DND-41 (cell line): ENCODE measurements around the gene CYP27C1.

Experiments used
- EZH2 ChIP-seq: IDR thresholded peaks from 3 replicates; pipeline ENCODE4 v1.6.1; 2012; ENCODE audit warnings: borderline replicate concordance, low read depth, mild to moderate bottlenecking, moderate library complexity, low read length, inconsistent platforms; ENCODE audit not compliant: severe bottlenecking
- TF ChIP-seq, protein P1 (sequence below): IDR thresholded peaks from 2 replicates; pipeline ENCODE4 v1.5.1; 2012; ENCODE audit warnings: borderline replicate concordance, low read length, moderate library complexity, mild to moderate bottlenecking; ENCODE audit not compliant: poor library complexity, severe bottlenecking; ENCODE audit errors: extremely low read depth

DNA sequence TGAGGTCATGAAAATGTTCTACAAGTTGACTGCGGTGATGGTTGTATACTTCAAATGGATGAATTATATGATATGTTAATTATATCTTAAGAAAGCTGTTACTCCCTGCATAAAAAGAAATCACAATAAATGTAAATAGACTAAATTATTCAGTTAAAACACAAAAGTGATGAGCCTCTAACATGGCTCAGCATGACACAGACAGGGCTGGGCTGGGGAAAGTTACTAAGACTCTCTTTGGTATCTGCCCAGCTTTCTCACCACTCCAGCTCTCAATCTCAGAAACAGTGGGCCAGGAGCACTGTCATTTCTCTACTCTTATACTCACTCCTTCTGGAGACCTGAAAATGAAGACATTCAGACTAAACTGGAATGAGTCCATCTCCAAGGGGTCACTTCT, 3.5 kb downstream of the CYP27C1 start:
- TF ChIP-seq, protein P1, sequence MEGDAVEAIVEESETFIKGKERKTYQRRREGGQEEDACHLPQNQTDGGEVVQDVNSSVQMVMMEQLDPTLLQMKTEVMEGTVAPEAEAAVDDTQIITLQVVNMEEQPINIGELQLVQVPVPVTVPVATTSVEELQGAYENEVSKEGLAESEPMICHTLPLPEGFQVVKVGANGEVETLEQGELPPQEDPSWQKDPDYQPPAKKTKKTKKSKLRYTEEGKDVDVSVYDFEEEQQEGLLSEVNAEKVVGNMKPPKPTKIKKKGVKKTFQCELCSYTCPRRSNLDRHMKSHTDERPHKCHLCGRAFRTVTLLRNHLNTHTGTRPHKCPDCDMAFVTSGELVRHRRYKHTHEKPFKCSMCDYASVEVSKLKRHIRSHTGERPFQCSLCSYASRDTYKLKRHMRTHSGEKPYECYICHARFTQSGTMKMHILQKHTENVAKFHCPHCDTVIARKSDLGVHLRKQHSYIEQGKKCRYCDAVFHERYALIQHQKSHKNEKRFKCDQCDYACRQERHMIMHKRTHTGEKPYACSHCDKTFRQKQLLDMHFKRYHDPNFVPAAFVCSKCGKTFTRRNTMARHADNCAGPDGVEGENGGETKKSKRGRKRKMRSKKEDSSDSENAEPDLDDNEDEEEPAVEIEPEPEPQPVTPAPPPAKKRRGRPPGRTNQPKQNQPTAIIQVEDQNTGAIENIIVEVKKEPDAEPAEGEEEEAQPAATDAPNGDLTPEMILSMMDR: no peak
- TF ChIP-seq EZH2: no peak
